Endothelial cell (in vitro differentiated cells): ENCODE results near the gene CRTC3. TPM values are rescaled to one million over a fixed set of nuclear protein-coding genes. Genes with fewer than 3 reads are reported as not detected.

Source experiments
- DNase-seq: peaks from one replicate; pipeline ENCODE4 v3.0.0; 2021; ENCODE audit warnings: low spot score
- H3K27ac Mint-ChIP-seq: one replicate; pipeline ENCODE4 v1.8.0; 2021; ENCODE audit warnings: mixed read lengths, inconsistent platforms; ENCODE audit not compliant: unreplicated experiment
- H3K27me3 Mint-ChIP-seq: one replicate; pipeline ENCODE4 v1.8.0; 2021; ENCODE audit warnings: mild to moderate bottlenecking, moderate library complexity, mixed read lengths, inconsistent platforms; ENCODE audit not compliant: unreplicated experiment
- H3K36me3 Mint-ChIP-seq: one replicate; pipeline ENCODE4 v1.8.0; 2021; ENCODE audit warnings: mild to moderate bottlenecking, low read depth, mixed read lengths, inconsistent platforms; ENCODE audit not compliant: unreplicated experiment
- H3K4me1 Mint-ChIP-seq: one replicate; pipeline ENCODE4 v1.8.0; 2021; ENCODE audit warnings: mild to moderate bottlenecking, mixed read lengths, inconsistent platforms; ENCODE audit not compliant: unreplicated experiment
- H3K4me3 Mint-ChIP-seq: one replicate; pipeline ENCODE4 v1.8.0; 2021; ENCODE audit warnings: mild to moderate bottlenecking, mixed read lengths, inconsistent platforms; ENCODE audit not compliant: unreplicated experiment
- H3K9me3 Mint-ChIP-seq: one replicate; pipeline ENCODE4 v1.8.0; 2021; ENCODE audit warnings: mixed read lengths, inconsistent platforms; ENCODE audit not compliant: unreplicated experiment
- CTCF ChIP-seq: fragments of 200-600 bp; sonication (generic); IDR thresholded peaks from one replicate; pipeline ENCODE4 v1.5.0; 2021; ENCODE audit warnings: antibody characterized with exemption; ENCODE audit not compliant: unreplicated experiment
- total RNA-seq: library from RNA; stranded (reverse); fragmentation: NEBNext Ultra II Directional; extraction: Animal tissue kit (Norgen Biotek cat#: 25700); gene quantifications from one replicate; pipeline ENCODE4 v1.2.1, GENCODE V29; 2021; ENCODE audit not compliant: unreplicated experiment

CRTC3 gene
- total RNA-seq, 1 donor from 2014 or later, result 27.1 TPM

DNA sequence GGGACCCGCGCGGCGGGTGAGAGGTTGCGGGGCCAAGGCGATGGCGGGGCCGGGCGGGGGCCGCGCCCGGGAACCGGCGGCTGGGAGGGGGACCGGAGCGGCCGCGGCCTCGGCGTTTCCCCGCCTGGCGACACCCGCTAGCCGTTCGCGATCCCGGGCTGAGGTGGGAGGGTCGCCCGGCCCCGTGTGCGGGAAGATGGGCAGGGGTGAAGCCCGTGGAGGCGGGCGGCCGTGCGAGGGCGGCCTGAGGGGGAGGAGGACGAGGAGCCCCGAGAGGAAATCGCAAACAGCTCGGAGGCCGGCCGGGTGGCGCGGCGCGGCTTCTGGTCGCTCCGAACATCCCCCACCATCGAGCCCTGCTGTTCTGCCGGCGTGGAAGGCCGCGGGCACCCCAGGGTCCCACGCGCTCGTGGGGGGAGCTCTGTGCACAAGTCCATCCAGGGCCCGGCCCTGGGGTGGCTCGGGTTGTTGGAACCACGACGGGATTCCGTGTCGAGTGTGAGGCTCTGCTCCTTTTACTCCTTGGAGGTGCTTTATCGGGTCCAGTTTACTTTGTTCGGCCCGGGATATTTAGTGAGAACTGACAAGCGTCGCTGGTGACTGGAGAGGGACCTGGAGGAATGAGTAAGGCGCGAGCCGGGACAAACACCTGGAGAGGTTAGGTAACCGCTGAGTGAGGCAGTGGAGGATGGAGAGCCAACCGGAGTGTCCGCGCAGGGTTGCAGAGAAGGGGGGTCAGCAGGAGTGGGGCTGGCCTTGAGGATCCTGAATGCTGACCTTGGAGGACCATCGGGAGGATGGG is 728 bp downstream of the CRTC3 start:
- TF ChIP-seq CTCF, result no peak
- Mint-ChIP-seq H3K9me3 (no peaks in the 10 kb centered on the region), H3K36me3 (peaks cover 6% of the 10 kb centered on the region), H3K4me1 (peaks cover 3% of the 10 kb centered on the region), H3K4me3 (peak overlapping the region; percentile 87), H3K27me3 (peaks cover 5% of the 10 kb centered on the region), H3K27ac (no peak overlapping the region)
- DNase-seq, result peak; percentile 52

DNA sequence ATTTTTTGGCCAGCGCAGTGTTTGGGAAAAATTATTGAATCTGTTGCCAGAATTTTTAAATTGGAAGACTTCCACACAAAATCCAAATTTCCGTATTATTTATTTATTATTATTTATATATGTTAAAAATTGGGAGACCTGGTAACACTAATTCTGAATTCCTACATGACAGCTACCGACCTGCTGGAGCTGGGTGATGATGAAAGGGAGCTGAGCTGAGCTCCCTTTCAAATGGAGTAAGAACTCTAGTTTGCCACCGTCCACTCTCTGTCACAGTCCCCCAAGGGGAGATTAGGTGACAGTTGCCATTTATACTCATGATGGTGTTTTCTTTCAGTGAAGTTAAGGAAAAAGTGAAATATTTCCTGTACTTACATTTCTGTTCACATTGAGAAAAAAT is 1.4 kb downstream of the CRTC3 start:
- peaks cover 5% of the 10 kb centered on the region for H3K27me3 Mint-ChIP-seq
- no peak for TF ChIP-seq CTCF
- peaks cover 3% of the 10 kb centered on the region for H3K4me1 Mint-ChIP-seq
- H3K9me3 Mint-ChIP-seq, result no peaks in the 10 kb centered on the region
- H3K27ac Mint-ChIP-seq, result no peak overlapping the region
- no peak for DNase-seq
- H3K36me3 Mint-ChIP-seq, result peaks cover 6% of the 10 kb centered on the region
- H3K4me3 Mint-ChIP-seq, result peak overlapping the region; percentile 86

DNA sequence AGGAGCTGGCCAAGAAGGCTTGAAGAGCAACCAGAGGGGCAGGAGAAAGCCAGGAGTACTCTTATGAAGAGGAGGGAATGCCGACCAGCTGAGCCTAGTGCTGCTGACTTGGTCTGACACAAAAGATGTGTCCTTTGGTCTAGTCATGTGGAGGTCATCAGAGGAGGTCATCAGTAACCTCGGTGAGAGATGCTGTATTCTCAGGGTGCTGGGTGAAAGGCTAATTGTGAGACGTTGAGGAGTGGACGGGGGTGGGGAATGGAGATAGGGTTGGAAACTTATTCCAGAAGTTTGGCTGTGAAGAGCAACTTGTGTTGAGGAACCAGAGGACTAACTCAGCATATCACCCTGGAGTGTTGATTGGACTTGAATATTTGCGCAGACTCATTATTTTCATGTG is 5.5 kb downstream of the CRTC3 start:
- DNase-seq, result no peak
- Mint-ChIP-seq H3K27ac (no peak overlapping the region), H3K9me3 (no peaks in the 10 kb centered on the region), H3K4me1 (peaks cover 3% of the 10 kb centered on the region), H3K4me3 (no peak overlapping the region), H3K27me3 (peaks cover 4% of the 10 kb centered on the region), H3K36me3 (peaks cover 6% of the 10 kb centered on the region)
- no peak for TF ChIP-seq CTCF

DNA sequence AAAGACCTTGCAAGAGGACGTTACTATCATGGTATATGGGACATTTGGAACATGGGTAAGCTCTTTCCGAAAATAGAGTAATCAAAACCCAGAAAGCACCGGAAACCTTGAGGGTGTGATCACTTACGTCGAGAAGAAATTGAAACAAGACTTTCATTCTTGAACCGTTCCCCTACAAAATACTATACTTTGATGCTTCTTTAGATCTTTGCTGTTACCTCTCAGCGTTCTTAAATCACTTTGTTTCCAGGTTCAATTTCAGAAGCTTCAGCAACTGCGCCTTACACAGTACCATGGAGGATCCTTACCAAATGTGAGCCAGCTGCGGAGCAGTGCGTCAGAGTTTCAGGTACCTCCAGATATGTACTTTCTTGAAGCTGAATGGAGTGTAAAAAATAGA is 10.1 kb downstream of the CRTC3 start:
- Mint-ChIP-seq H3K4me1 (no peaks in the 10 kb centered on the region), H3K4me3 (no peak overlapping the region), H3K27me3 (peaks cover 1% of the 10 kb centered on the region), H3K36me3 (no peaks in the 10 kb centered on the region), H3K27ac (no peak overlapping the region), H3K9me3 (no peaks in the 10 kb centered on the region)
- TF ChIP-seq CTCF, result no peak
- no peak for DNase-seq

DNA sequence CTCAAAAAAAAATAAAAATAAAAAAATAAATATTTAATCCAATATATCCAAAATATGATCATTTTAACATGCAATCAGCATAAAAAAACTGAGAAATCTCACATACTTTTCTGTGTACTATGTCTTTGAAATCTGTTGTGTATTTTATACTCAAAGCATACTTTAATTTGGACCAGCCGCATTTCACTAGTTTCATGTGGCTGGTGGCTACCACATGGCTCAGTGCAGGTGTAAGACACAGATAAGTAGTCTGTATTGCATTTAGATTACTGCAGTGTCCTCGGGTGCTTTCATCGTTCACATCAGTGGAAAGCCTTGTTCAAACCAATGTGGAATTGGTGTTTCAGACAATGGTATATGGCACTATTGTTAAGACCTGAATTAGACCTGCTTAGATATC is 11.0 kb downstream of the CRTC3 start:
- Mint-ChIP-seq H3K9me3 (no peaks in the 10 kb centered on the region), H3K27me3 (peaks cover 1% of the 10 kb centered on the region), H3K36me3 (no peaks in the 10 kb centered on the region), H3K27ac (no peak overlapping the region), H3K4me3 (no peak overlapping the region), H3K4me1 (no peaks in the 10 kb centered on the region)
- DNase-seq, result no peak
- no peak for TF ChIP-seq CTCF
